ENCODE measurements around the gene PDXP.
A peak's percentile ranks its signal among the peaks of the same experiment; 100 is the strongest.
"Not testable (repeated sequence)": the region's sequence is repeated elsewhere in the genome, so short reads cannot be mapped to it uniquely, and the experiment has no call there.

PDXP gene

DNA sequence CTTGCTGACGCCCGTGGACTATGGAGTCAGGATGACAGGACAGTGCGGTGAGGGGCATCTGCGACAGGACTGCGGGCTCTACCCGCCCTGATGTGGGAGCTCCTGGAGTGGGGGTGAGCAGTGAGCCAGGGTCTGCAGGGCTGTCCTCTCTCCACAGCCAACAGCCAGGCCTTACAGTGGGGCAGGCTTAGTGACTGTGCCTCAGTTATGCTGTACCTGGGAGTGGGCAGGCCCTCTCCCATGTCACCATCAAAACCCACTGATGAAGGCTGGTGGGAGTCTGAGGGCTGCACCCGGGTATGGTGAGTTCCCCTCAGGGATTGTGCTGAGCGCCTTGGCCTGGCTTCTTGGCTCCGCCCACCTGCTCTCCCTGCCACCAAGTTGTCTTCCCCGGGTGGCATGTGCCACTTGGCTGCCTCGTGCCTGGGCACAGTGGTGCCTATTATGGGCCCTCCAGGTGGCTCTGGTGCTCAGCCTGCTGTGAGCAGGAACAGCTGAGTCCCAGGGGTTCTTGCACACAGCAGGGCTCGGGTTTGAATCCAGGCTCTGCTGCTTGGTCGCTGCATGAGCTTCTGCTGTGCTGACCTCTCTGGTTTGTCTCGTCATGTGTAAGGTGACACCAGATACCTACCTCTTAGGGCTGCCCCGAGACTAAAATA lies 34.2 kb downstream of the PDXP start:
- Histone ChIP-seq H3K9me3 (ENCODE audit: control insufficient read depth, insufficient read depth, low read depth, low read length) (no peaks in the 10 kb centered on the region), H3K27ac (ENCODE audit: extremely low read depth, low read depth, low read length) (peak overlapping the region; percentile 10; the same call in 1 of the 2 replicates), H3K36me3 (ENCODE audit: control insufficient read depth in 2 of 2, insufficient read depth in 1 of 2, low read length in 2 of 2) (peaks cover 10 to 57% of the 10 kb centered on the region in 2 experiments; a peak in 2 of 3 replicates), H3K4me1 (ENCODE audit: control insufficient read depth, insufficient read depth, low read length) (peaks cover 6% of the 10 kb centered on the region), H3K4me3 (ENCODE audit: low read depth, low read length) (no peak overlapping the region)
- ChIA-PET POLR2A (interaction anchor here (1.0 to 1.1 kb wide), 2 partner anchors 35 to 84 kb away, joined by 3 read pairs; partner anchors contain the start of gene PDXP), CTCF (interaction anchor here (0.7 to 2.3 kb wide), 5 partner anchors 11 to 87 kb away, joined by 4 to 14 read pairs (median 4); partner anchors contain the start of gene SH3BP1)
- TF ChIP-seq ZNF768 (tag by site-specific recombination; IDR thresholded peaks at IDR 0.05) (no peak), ZIC2 (tag by site-specific recombination; IDR thresholded peaks at IDR 0.05) (peak; percentile 69; the same call in 1 of the 2 replicates), GLIS1 (tag by site-specific recombination; IDR thresholded peaks at IDR 0.05) (no peak)

DNA sequence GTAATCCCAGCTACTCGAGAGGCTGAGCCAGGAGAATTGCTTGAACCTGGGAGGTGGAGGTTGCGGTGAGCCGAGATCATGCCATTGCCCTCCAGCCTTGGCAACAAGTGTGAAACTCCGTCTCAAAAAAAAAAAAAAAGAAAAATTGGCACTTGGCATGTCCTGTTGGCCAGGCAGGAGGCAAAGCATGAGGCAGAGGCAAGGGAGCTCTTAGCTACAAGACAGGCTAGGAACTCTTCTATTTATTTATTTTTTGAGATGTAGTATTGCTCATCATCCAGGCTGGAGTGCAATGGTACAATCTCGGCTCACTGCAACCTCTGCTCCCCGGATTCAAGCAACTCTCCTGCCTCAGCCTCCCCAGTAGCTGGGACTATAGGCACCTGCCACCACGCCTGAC lies 35.6 kb downstream of the PDXP start:
- H3K4me3 ChIP-seq (ENCODE audit: low read depth, low read length); H3K9me3 ChIP-seq (ENCODE audit: control insufficient read depth, insufficient read depth, low read depth, low read length); H3K27ac ChIP-seq (ENCODE audit: extremely low read depth, low read depth, low read length); H3K4me1 ChIP-seq (ENCODE audit: control insufficient read depth, insufficient read depth, low read length); POLR2A ChIA-PET: not testable (repeated sequence)
- TF ChIP-seq SCRT1 (tag by site-specific recombination; IDR thresholded peaks at IDR 0.05; ENCODE audit: borderline replicate concordance): 0 out of 2 replicates have a peak, but pooled peaks have one; percentile 9
- peaks cover 10 to 44% of the 10 kb centered on the region in 2 experiments; a peak in 2 of 3 replicates for H3K36me3 ChIP-seq (ENCODE audit: control insufficient read depth in 2 of 2, insufficient read depth in 1 of 2, low read length in 2 of 2)
- CTCF ChIA-PET: interaction anchor here (1.3 to 2.3 kb wide), 2 partner anchors 12 to 51 kb away, joined by 4 to 14 read pairs; no protein-coding TSS in a partner anchor

DNA sequence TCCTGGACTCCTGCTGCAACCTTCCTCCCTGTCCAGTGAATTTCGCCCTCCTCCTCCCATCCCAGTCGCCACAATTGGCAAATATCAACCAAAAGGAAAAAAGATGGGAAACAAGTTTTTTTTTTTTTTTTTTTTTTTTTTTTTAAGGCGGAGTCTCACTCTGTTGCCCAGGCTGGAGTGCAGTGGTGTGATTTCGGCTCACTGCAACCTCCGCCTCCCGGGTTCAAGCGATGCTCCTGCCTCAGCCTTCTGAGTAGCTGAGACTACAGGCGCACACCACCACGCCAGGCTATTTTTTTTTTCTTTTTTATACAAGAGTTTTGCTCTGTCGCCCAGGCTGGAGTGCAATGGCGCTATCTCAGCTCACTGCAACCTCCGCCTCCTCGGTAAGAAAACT lies 37.7 kb downstream of the PDXP start:
- not testable (repeated sequence) for H3K9me3 ChIP-seq (ENCODE audit: control insufficient read depth, insufficient read depth, low read depth, low read length); H3K4me3 ChIP-seq (ENCODE audit: low read depth, low read length); H3K27ac ChIP-seq (ENCODE audit: extremely low read depth, low read depth, low read length); H3K4me1 ChIP-seq (ENCODE audit: control insufficient read depth, insufficient read depth, low read length)
- H3K36me3 ChIP-seq (ENCODE audit: control insufficient read depth in 2 of 2, insufficient read depth in 1 of 2, low read length in 2 of 2): peaks cover 10 to 26% of the 10 kb centered on the region in 2 experiments; a peak in 2 of 3 replicates
- CTCF ChIA-PET: interaction anchor here (0.6 to 3.1 kb wide), 7 partner anchors 12 to 131 kb away, joined by 3 to 13 read pairs (median 4); no protein-coding TSS in a partner anchor
- POLR2A ChIA-PET: interaction anchor here (0.8 to 1.6 kb wide), 2 partner anchors 10 to 38 kb away, joined by 3 to 11 read pairs; partner anchors contain the start of gene NOL12
- peak; percentile 64; the same call in 1 of the 2 replicates for TF ChIP-seq ZNF121 (tag by site-specific recombination; IDR thresholded peaks at IDR 0.05)
- TF ChIP-seq, protein P1, sequence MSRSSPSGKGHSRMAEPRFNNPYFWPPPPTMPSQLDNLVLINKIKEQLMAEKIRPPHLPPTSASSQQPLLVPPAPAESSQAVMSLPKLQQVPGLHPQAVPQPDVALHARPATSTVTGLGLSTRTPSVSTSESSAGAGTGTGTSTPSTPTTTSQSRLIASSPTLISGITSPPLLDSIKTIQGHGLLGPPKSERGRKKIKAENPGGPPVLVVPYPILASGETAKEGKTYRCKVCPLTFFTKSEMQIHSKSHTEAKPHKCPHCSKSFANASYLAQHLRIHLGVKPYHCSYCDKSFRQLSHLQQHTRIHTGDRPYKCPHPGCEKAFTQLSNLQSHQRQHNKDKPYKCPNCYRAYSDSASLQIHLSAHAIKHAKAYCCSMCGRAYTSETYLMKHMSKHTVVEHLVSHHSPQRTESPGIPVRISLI (tag by site-specific recombination; IDR thresholded peaks at IDR 0.05): peak; percentile 88

DNA sequence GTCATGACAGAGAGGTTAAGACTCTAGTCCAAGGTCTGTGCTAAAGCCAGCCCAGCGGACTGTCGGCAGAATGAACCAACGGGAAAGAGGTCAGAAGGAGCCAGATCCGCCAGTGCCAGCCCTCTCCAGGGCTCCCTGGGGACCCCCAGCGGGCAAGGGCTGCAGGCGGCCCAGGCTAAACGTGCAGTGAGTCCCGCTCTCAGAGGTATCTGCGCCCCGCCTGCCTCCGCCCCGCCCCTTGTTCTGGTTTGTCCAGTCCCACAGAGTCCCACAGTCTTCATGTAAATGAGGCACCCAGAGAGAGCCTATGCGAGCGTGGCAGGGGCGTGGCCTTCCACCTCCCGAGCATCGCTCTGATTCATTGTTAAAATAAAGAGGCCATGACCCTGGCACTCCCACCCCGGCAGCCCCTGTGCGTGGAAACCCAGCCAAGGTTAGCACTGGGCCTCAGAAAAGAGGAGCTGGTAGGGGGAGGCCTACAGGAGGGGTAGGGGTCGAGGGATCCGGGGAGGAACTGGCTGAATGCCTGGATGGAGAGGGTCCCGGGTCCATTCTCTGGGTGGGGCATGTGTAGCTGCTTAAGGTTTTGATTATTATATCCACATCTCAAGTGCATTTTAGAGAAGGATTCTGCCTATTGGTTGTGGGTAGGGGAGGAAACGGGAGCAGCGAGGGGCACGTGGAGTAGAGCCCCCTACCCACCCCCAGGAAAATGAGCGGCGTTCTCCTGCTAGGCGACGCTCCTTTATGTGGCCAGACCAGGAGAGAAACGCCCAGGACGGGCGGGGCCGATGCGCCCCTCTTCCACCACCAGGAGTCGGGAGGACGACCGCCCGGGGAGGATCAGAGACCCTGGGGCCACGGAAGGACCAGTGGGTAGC lies 38.4 kb downstream of the PDXP start, which contains the start of gene TRIOBP:
TRIOBP (plus strand) TSS at position 392 of the 881 bp plus-strand sequence. CDS start 4,318 bp downstream, outside the sequence.
- peaks cover 10 to 20% of the 10 kb centered on the region in 2 experiments; a peak in 2 of 3 replicates for H3K36me3 ChIP-seq (ENCODE audit: control insufficient read depth in 2 of 2, insufficient read depth in 1 of 2, low read length in 2 of 2)
- POLR2A ChIA-PET: interaction anchor here (0.8 to 1.6 kb wide), 2 partner anchors 10 to 39 kb away, joined by 3 to 11 read pairs; partner anchors contain the start of gene NOL12
- no peaks in the 10 kb centered on the region for H3K9me3 ChIP-seq (ENCODE audit: control insufficient read depth, insufficient read depth, low read depth, low read length)
- H3K27ac ChIP-seq (ENCODE audit: extremely low read depth, low read depth, low read length): no peak within 1 kb of the TSS
- peaks cover 6% of the 10 kb centered on the region for H3K4me1 ChIP-seq (ENCODE audit: control insufficient read depth, insufficient read depth, low read length)
- H3K4me3 ChIP-seq (ENCODE audit: low read depth, low read length): no peak within 1 kb of the TSS
- CTCF ChIA-PET: interaction anchor here (0.6 to 3.1 kb wide), 8 partner anchors 9 to 131 kb away, joined by 3 to 13 read pairs (median 4); no protein-coding TSS in a partner anchor
- TF ChIP-seq GLIS2 (tag by site-specific recombination; IDR thresholded peaks at IDR 0.05) (peak; percentile 90), ZNF521 (tag by site-specific recombination; IDR thresholded peaks at IDR 0.05) (no peak), ZNF274 (IDR thresholded peaks at IDR 0.05; ENCODE audit: low read length) (no peak), ZNF274 (tag by site-specific recombination; IDR thresholded peaks at IDR 0.05; ENCODE audit: borderline replicate concordance) (no peak), ZBTB8A (tag by site-specific recombination; IDR thresholded peaks at IDR 0.05) (peak; percentile 89), ZNF610 (tag by site-specific recombination; IDR thresholded peaks at IDR 0.05; ENCODE audit: borderline replicate concordance) (no peak), HOXD13 (CRISPR knock-in tag; IDR thresholded peaks at IDR 0.05; ENCODE audit: borderline replicate concordance) (no peak), SP3 (tag by site-specific recombination; IDR thresholded peaks at IDR 0.05) (peak; percentile 35; the same call in 1 of the 2 replicates), ZNF423 (tag by site-specific recombination; IDR thresholded peaks at IDR 0.05) (peak; percentile 89), ZNF366 (tag by site-specific recombination; conservative IDR thresholded peaks at IDR 0.05) (no peak), ZIC2 (tag by site-specific recombination; IDR thresholded peaks at IDR 0.05) (peak; percentile 85), ZNF175 (tag by site-specific recombination; IDR thresholded peaks at IDR 0.05) (no peak), SP7 (tag by site-specific recombination; IDR thresholded peaks at IDR 0.05) (peak; percentile 41; the same call in 1 of the 2 replicates), ZNF114 (tag by site-specific recombination; IDR thresholded peaks at IDR 0.05) (no peak), ZNF391 (tag by site-specific recombination; IDR thresholded peaks at IDR 0.05; ENCODE audit: borderline replicate concordance, low read depth) (no peak), ZNF155 (tag by site-specific recombination; IDR thresholded peaks at IDR 0.05) (no peak), ZNF302 (tag by site-specific recombination; IDR thresholded peaks at IDR 0.05; ENCODE audit: low read depth) (no peak)
- TF ChIP-seq, protein P2, sequence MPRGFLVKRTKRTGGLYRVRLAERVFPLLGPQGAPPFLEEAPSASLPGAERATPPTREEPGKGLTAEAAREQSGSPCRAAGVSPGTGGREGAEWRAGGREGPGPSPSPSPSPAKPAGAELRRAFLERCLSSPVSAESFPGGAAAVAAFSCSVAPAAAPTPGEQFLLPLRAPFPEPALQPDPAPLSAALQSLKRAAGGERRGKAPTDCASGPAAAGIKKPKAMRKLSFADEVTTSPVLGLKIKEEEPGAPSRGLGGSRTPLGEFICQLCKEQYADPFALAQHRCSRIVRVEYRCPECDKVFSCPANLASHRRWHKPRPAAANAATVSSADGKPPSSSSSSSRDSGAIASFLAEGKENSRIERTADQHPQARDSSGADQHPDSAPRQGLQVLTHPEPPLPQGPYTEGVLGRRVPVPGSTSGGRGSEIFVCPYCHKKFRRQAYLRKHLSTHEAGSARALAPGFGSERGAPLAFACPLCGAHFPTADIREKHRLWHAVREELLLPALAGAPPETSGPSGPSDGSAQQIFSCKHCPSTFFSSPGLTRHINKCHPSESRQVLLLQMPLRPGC (tag by site-specific recombination; IDR thresholded peaks at IDR 0.05): no peak

Data from HEK293 (cell line).